Activated CD4-positive, alpha-beta T cell treated with anti-CD3 and anti-CD28 coated beads for 36 hours (primary cell): ENCODE data around the gene EIF2AK3. TPM values are rescaled to one million over a fixed set of nuclear protein-coding genes. Genes with fewer than 3 reads are reported as not detected.
A peak's percentile ranks its signal among the peaks of the same experiment; 100 is the strongest.

Experiments used
- ATAC-seq: fragments of 200-7000 bp; cut with Tn5 transposase; one replicate; pipeline ENCODE4 v1.10.0; 2021; ENCODE audit warnings: mild to moderate bottlenecking, moderate library complexity
- CTCF ChIA-PET: fragments of 350-600 bp; sonication (Branson Sonifier 250); formaldehyde crosslinking; loops from one replicate; lab custom pipeline; 2021; ENCODE audit warnings: antibody characterized with exemption; lab: Charles Lee
- POLR2A ChIA-PET: fragments of 350-600 bp; sonication (Branson Sonifier 250); formaldehyde crosslinking; loops from one replicate; lab custom pipeline; 2021; ENCODE audit warnings: antibody characterized with exemption, inconsistent platforms; lab: Charles Lee
- DNase-seq: peaks from one replicate; pipeline ENCODE4 v3.0.0-alpha.2; 2020
- H3K27ac Mint-ChIP-seq: one replicate; pipeline ENCODE4 v1.8.0; 2021; ENCODE audit warnings: mixed read lengths
- H3K27me3 Mint-ChIP-seq: one replicate; pipeline ENCODE4 v1.8.0; 2021; ENCODE audit warnings: mixed read lengths
- H3K36me3 Mint-ChIP-seq: one replicate; pipeline ENCODE4 v1.8.0; 2021; ENCODE audit warnings: low read depth, mixed read lengths
- H3K4me1 Mint-ChIP-seq: one replicate; pipeline ENCODE4 v1.8.0; 2021; ENCODE audit warnings: mixed read lengths
- H3K4me3 Mint-ChIP-seq: one replicate; pipeline ENCODE4 v1.8.0; 2021; ENCODE audit warnings: mild to moderate bottlenecking, moderate library complexity, mixed read lengths
- H3K9me3 Mint-ChIP-seq: one replicate; pipeline ENCODE4 v1.8.0; 2021; ENCODE audit warnings: low read depth, mixed read lengths
- intact Hi-C, 2 experiments: fragments of 100-400 bp; cut with DNase I in 1 of 2; cut with micrococcal nuclease in 1 of 2; formaldehyde crosslinking; loops; one replicate each; pipeline versions ENCODE4 v1.14.2 to v1.15.1; 2022 to 2024; cut with DNase I, micrococcal nuclease
- total RNA-seq, 2 experiments: library from RNA; stranded (reverse); gene quantifications; one replicate each; pipeline ENCODE4 v1.2.3, GENCODE V29; 2021

The EIF2AK3 gene
- total RNA-seq, 2 experiments from 2014 or later = 15.9 to 25.1 TPM

GRCh38 chr2:88599527-88599926 is 27.7 kb downstream of the EIF2AK3 start:
- intact Hi-C loops = no loop called here
- Mint-ChIP-seq H3K9me3 (no peaks in the 10 kb centered on the region), H3K4me3 (no peak overlapping the region), H3K36me3 (peaks cover 7% of the 10 kb centered on the region), H3K27ac (no peak overlapping the region), H3K27me3 (no peaks in the 10 kb centered on the region), H3K4me1 (peaks cover 43% of the 10 kb centered on the region)
- ChIA-PET POLR2A (interaction anchor here (1.2 to 1.3 kb wide), 3 partner anchors 28 to 92 kb away, joined by 3 to 19 read pairs (median 5); partner anchors contain the start of genes EIF2AK3 and RPIA), CTCF (interaction anchor here (1.0 kb wide), 1 partner anchor 72 kb away, joined by 3 read pairs; no protein-coding TSS in a partner anchor)
- ATAC-seq (no peak), DNase-seq (no peak)

GRCh38 chr2:88597168-88597567 is 30.1 kb downstream of the EIF2AK3 start:
- Mint-ChIP-seq H3K4me1 (peaks cover 29% of the 10 kb centered on the region), H3K9me3 (no peaks in the 10 kb centered on the region), H3K27ac (no peak overlapping the region), H3K4me3 (no peak overlapping the region), H3K36me3 (peaks cover 8% of the 10 kb centered on the region), H3K27me3 (no peaks in the 10 kb centered on the region)
- POLR2A ChIA-PET = no interaction called here
- DNase-seq (no peak), ATAC-seq (no peak)
- intact Hi-C loops = no loop called here
- CTCF ChIA-PET = no interaction called here

- intact Hi-C loops = no loop called here
- peaks cover 8% of the 10 kb centered on the region for H3K36me3 Mint-ChIP-seq
- DNase-seq (no peak), ATAC-seq (no peak)
- peak overlapping the region; percentile 16 for H3K27ac Mint-ChIP-seq
- no peak overlapping the region for H3K4me3 Mint-ChIP-seq
- H3K4me1 Mint-ChIP-seq = peaks cover 24% of the 10 kb centered on the region
- ChIA-PET CTCF (interaction anchor here (0.5 to 1.6 kb wide), 3 partner anchors 73 to 86 kb away, joined by 3 to 6 read pairs (median 4); no protein-coding TSS in a partner anchor), POLR2A (no interaction called here)
- H3K9me3 Mint-ChIP-seq = no peaks in the 10 kb centered on the region
- no peaks in the 10 kb centered on the region for H3K27me3 Mint-ChIP-seq
Measured at GRCh38 chr2:88596141-88596830, 31.0 kb downstream of the EIF2AK3 start.

GRCh38 chr2:88591698-88592097 is 35.6 kb downstream of the EIF2AK3 start:
- Mint-ChIP-seq H3K27ac (no peak overlapping the region), H3K4me3 (no peak overlapping the region), H3K36me3 (peaks cover 21% of the 10 kb centered on the region), H3K9me3 (no peaks in the 10 kb centered on the region), H3K27me3 (no peaks in the 10 kb centered on the region), H3K4me1 (no peaks in the 10 kb centered on the region)
- ATAC-seq (no peak), DNase-seq (no peak)
- CTCF ChIA-PET = interaction anchor here (0.8 to 8.6 kb wide), 7 partner anchors 9 to 79 kb away, joined by 3 to 125 read pairs (median 5); no protein-coding TSS in a partner anchor
- intact Hi-C loops = loop anchor here (1.0 to 5.0 kb wide), 3 partner anchors 36 to 100 kb away; partner anchors contain the start of genes EIF2AK3 (in 2 of the 2) and RPIA (in 1 of the 2)
- POLR2A ChIA-PET = no interaction called here

GRCh38 chr2:88590998-88591613 is 36.2 kb downstream of the EIF2AK3 start:
- Mint-ChIP-seq H3K4me1 (no peaks in the 10 kb centered on the region), H3K36me3 (peaks cover 21% of the 10 kb centered on the region), H3K27ac (no peak overlapping the region), H3K9me3 (no peaks in the 10 kb centered on the region), H3K27me3 (no peaks in the 10 kb centered on the region), H3K4me3 (no peak overlapping the region)
- ChIA-PET POLR2A (no interaction called here), CTCF (interaction anchor here (0.7 to 8.6 kb wide), 10 partner anchors 9 to 79 kb away, joined by 3 to 125 read pairs (median 4); no protein-coding TSS in a partner anchor)
- intact Hi-C loops = loop anchor here (1.0 to 5.0 kb wide), 3 partner anchors 36 to 100 kb away; partner anchors contain the start of genes EIF2AK3 (in 2 of the 2) and RPIA (in 1 of the 2)
- ATAC-seq (peak; percentile 88), DNase-seq (peak; percentile 49)

GRCh38 chr2:88585969-88586368 is 41.3 kb downstream of the EIF2AK3 start:
- ChIA-PET POLR2A (no interaction called here), CTCF (no interaction called here)
- no peaks in the 10 kb centered on the region for H3K4me1 Mint-ChIP-seq
- ATAC-seq (no peak), DNase-seq (no peak)
- intact Hi-C loops = no loop called here
- no peak overlapping the region for H3K4me3 Mint-ChIP-seq
- peaks cover 38% of the 10 kb centered on the region for H3K36me3 Mint-ChIP-seq
- no peak overlapping the region for H3K27ac Mint-ChIP-seq
- H3K9me3 Mint-ChIP-seq = no peaks in the 10 kb centered on the region
- no peaks in the 10 kb centered on the region for H3K27me3 Mint-ChIP-seq

- no peak overlapping the region for H3K4me3 Mint-ChIP-seq
- peaks cover 35% of the 10 kb centered on the region for H3K36me3 Mint-ChIP-seq
- DNase-seq (no peak), ATAC-seq (no peak)
- no peaks in the 10 kb centered on the region for H3K27me3 Mint-ChIP-seq
- ChIA-PET POLR2A (no interaction called here), CTCF (interaction anchor here (0.6 to 1.6 kb wide), 2 partner anchors 9 to 20 kb away, joined by 3 read pairs; no protein-coding TSS in a partner anchor)
- no peaks in the 10 kb centered on the region for H3K9me3 Mint-ChIP-seq
- no peak overlapping the region for H3K27ac Mint-ChIP-seq
- no peaks in the 10 kb centered on the region for H3K4me1 Mint-ChIP-seq
- intact Hi-C loops = no loop called here
Measured at GRCh38 chr2:88582030-88582429, 45.2 kb downstream of the EIF2AK3 start.

- intact Hi-C loops = no loop called here
- POLR2A ChIA-PET = no interaction called here
- peaks cover 38% of the 10 kb centered on the region for H3K36me3 Mint-ChIP-seq
- H3K4me3 Mint-ChIP-seq = no peak overlapping the region
- no peaks in the 10 kb centered on the region for H3K9me3 Mint-ChIP-seq
- no peak for ATAC-seq
- CTCF ChIA-PET = interaction anchor here (1.5 to 1.6 kb wide), 2 partner anchors 11 to 18 kb away, joined by 3 read pairs; no protein-coding TSS in a partner anchor
- no peak for DNase-seq
- H3K4me1 Mint-ChIP-seq = no peaks in the 10 kb centered on the region
- no peak overlapping the region for H3K27ac Mint-ChIP-seq
- H3K27me3 Mint-ChIP-seq = no peaks in the 10 kb centered on the region
Measured at GRCh38 chr2:88580088-88580487, 47.2 kb downstream of the EIF2AK3 start.

GRCh38 chr2:88575630-88576029 is 51.6 kb downstream of the EIF2AK3 start:
- intact Hi-C loops = no loop called here
- DNase-seq = no peak
- CTCF ChIA-PET = interaction anchor here (0.7 kb wide), 1 partner anchor 46 kb away, joined by 3 read pairs; no protein-coding TSS in a partner anchor
- Mint-ChIP-seq H3K9me3 (no peaks in the 10 kb centered on the region), H3K36me3 (peaks cover 36% of the 10 kb centered on the region), H3K27me3 (no peaks in the 10 kb centered on the region), H3K4me1 (peaks cover 7% of the 10 kb centered on the region), H3K27ac (no peak overlapping the region), H3K4me3 (no peak overlapping the region)
- POLR2A ChIA-PET = no interaction called here
- no peak for ATAC-seq

GRCh38 chr2:88575051-88575450 is 52.2 kb downstream of the EIF2AK3 start:
- no peak for ATAC-seq
- peaks cover 7% of the 10 kb centered on the region for H3K4me1 Mint-ChIP-seq
- no peak overlapping the region for H3K4me3 Mint-ChIP-seq
- H3K27ac Mint-ChIP-seq = no peak overlapping the region
- CTCF ChIA-PET = interaction anchor here (0.7 to 0.9 kb wide), 2 partner anchors 18 to 47 kb away, joined by 3 read pairs; no protein-coding TSS in a partner anchor
- H3K27me3 Mint-ChIP-seq = no peaks in the 10 kb centered on the region
- intact Hi-C loops = no loop called here
- no peak for DNase-seq
- H3K9me3 Mint-ChIP-seq = no peaks in the 10 kb centered on the region
- POLR2A ChIA-PET = no interaction called here
- peaks cover 39% of the 10 kb centered on the region for H3K36me3 Mint-ChIP-seq

GRCh38 chr2:88574445-88574844 is 52.8 kb downstream of the EIF2AK3 start:
- CTCF ChIA-PET = interaction anchor here (0.9 to 1.3 kb wide), 2 partner anchors 19 to 32 kb away, joined by 3 read pairs; no protein-coding TSS in a partner anchor
- H3K9me3 Mint-ChIP-seq = no peaks in the 10 kb centered on the region
- H3K36me3 Mint-ChIP-seq = peaks cover 36% of the 10 kb centered on the region
- H3K27ac Mint-ChIP-seq = no peak overlapping the region
- intact Hi-C loops = no loop called here
- H3K27me3 Mint-ChIP-seq = no peaks in the 10 kb centered on the region
- H3K4me1 Mint-ChIP-seq = peaks cover 7% of the 10 kb centered on the region
- ATAC-seq (peak; percentile 82), DNase-seq (peak; percentile 12)
- POLR2A ChIA-PET = no interaction called here
- H3K4me3 Mint-ChIP-seq = no peak overlapping the region
